Esophagus (tissue), 2 donors: ENCODE measurements around the gene DAB2IP. TPM values are rescaled to one million over a fixed set of nuclear protein-coding genes. Genes with fewer than 3 reads are reported as not detected.

Experiments
- H3K27ac ChIP-seq, 2 donors: one replicate each; pipeline ENCODE4 v1.5.1; 2013; ENCODE audit warnings: low read depth in 2 of 2, mild to moderate bottlenecking in 2 of 2, inconsistent platforms in 1 of 2, low read length in 1 of 2, moderate library complexity in 1 of 2
- H3K27me3 ChIP-seq, 2 donors: one replicate each; pipeline ENCODE4 v1.6.1; 2013; ENCODE audit warnings: low read length in 2 of 2, control low read depth in 1 of 2, mild to moderate bottlenecking in 1 of 2; ENCODE audit not compliant: insufficient read depth in 2 of 2, control insufficient read depth in 1 of 2
- H3K36me3 ChIP-seq, 2 donors: one replicate each; pipeline ENCODE4 v1.6.1; 2013; ENCODE audit warnings: low read length in 1 of 2; ENCODE audit not compliant: control insufficient read depth in 2 of 2, insufficient read depth in 2 of 2
- H3K4me1 ChIP-seq, 2 donors: one replicate each; pipeline ENCODE4 v1.6.1; 2013; ENCODE audit warnings: low read length in 1 of 2; ENCODE audit not compliant: control insufficient read depth in 2 of 2, insufficient read depth in 2 of 2
- H3K4me3 ChIP-seq, 2 donors: one replicate each; pipeline ENCODE4 v1.5.1; 2013; ENCODE audit warnings: low read length in 2 of 2, mild to moderate bottlenecking in 2 of 2, low read depth in 1 of 2, moderate library complexity in 1 of 2
- H3K9me3 ChIP-seq, 2 donors: one replicate each; pipeline ENCODE4 v1.6.1; 2013; ENCODE audit warnings: mild to moderate bottlenecking in 2 of 2, low read depth in 1 of 2, low read length in 1 of 2, moderate library complexity in 1 of 2; ENCODE audit not compliant: control insufficient read depth in 2 of 2, insufficient read depth in 1 of 2
- WGBS, 2 donors: extraction: QIAGEN DNeasy Blood & Tissue Kit; methylation state at CpG; one replicate each; pipeline ENCODE4 v1.1.7; 2013; 5-methylcytosine and 5-hydroxymethylcytosine counted together
- polyA plus RNA-seq, 2 donors: library from polyadenylated mRNA; stranded (reverse); fragments of 200-250 nt; gene quantifications; one replicate each; pipeline ENCODE4 v1.2.3, GENCODE V29; 2013
- donor health status: healthy with polysubstance abuse.
- donor health status: Bipolar disorder and iron deficiency.

The DAB2IP gene
- polyA plus RNA-seq, 2 donors: 16.7 to 26.4 TPM

- no peak overlapping the region for H3K4me3 ChIP-seq
- no peaks in the 10 kb centered on the region for H3K27me3 ChIP-seq
- H3K9me3 ChIP-seq: no peaks in the 10 kb centered on the region
- H3K36me3 ChIP-seq: peaks cover 0 to 2% of the 10 kb centered on the region in 2 donors
- peaks cover 0 to 2% of the 10 kb centered on the region in 2 donors for H3K4me1 ChIP-seq
- H3K27ac ChIP-seq: no peak overlapping the region
- 62 to 67% methylated on average over 4 of the region's 4 CpGs for WGBS, 2 donors
Measured at GRCh38 chr9:121676926-121677325, 25.5 kb downstream of the DAB2IP start.

GRCh38 chr9:121678501-121679022, 27.1 kb downstream of the DAB2IP start:
- Histone ChIP-seq H3K27me3 (no peaks in the 10 kb centered on the region), H3K36me3 (peaks cover 0 to 2% of the 10 kb centered on the region in 2 donors), H3K27ac (no peak overlapping the region), H3K4me3 (no peak overlapping the region), H3K9me3 (no peaks in the 10 kb centered on the region), H3K4me1 (peaks cover 0 to 2% of the 10 kb centered on the region in 2 donors)
- 96% methylated on average over 22 of the region's 22 CpGs for WGBS, 2 donors

GRCh38 chr9:121679901-121680635, 28.6 kb downstream of the DAB2IP start:
- H3K27me3 ChIP-seq: no peaks in the 10 kb centered on the region
- peaks cover 0 to 2% of the 10 kb centered on the region in 2 donors for H3K4me1 ChIP-seq
- H3K36me3 ChIP-seq: peaks cover 0 to 2% of the 10 kb centered on the region in 2 donors
- WGBS, 2 donors: 94 to 96% methylated on average over 7 of the region's 7 CpGs
- no peak overlapping the region for H3K4me3 ChIP-seq
- no peaks in the 10 kb centered on the region for H3K9me3 ChIP-seq
- no peak overlapping the region for H3K27ac ChIP-seq

GRCh38 chr9:121681404-121681803, 30.0 kb downstream of the DAB2IP start:
- H3K27ac ChIP-seq: no peak overlapping the region
- H3K36me3 ChIP-seq: peaks cover 0 to 2% of the 10 kb centered on the region in 2 donors
- H3K27me3 ChIP-seq: no peaks in the 10 kb centered on the region
- H3K9me3 ChIP-seq: no peaks in the 10 kb centered on the region
- peaks cover 0 to 2% of the 10 kb centered on the region in 2 donors for H3K4me1 ChIP-seq
- 85 to 92% methylated on average over 7 of the region's 7 CpGs for WGBS, 2 donors
- H3K4me3 ChIP-seq: no peak overlapping the region

GRCh38 chr9:121682201-121682600, 30.8 kb downstream of the DAB2IP start:
- 57 to 64% methylated on average over 6 of the region's 6 CpGs for whole genome bisulfite sequencing, 2 donors
- Histone ChIP-seq H3K4me1 (no peaks in the 10 kb centered on the region), H3K4me3 (no peak overlapping the region), H3K36me3 (peaks cover 0 to 2% of the 10 kb centered on the region in 2 donors), H3K27ac (no peak overlapping the region), H3K27me3 (no peaks in the 10 kb centered on the region), H3K9me3 (no peaks in the 10 kb centered on the region)

GRCh38 chr9:121682926-121683515, 31.6 kb downstream of the DAB2IP start:
- Histone ChIP-seq H3K4me1 (no peaks in the 10 kb centered on the region), H3K27ac (no peak overlapping the region), H3K9me3 (no peaks in the 10 kb centered on the region), H3K4me3 (no peak overlapping the region), H3K27me3 (no peaks in the 10 kb centered on the region), H3K36me3 (peaks cover 0 to 2% of the 10 kb centered on the region in 2 donors)
- WGBS, 2 donors: 63 to 72% methylated on average over 4 to 5 of the region's 5 CpGs

- WGBS, 2 donors: 90 to 93% methylated on average over 1 of the region's 1 CpG
- Histone ChIP-seq H3K36me3 (peaks cover 0 to 2% of the 10 kb centered on the region in 2 donors), H3K27me3 (no peaks in the 10 kb centered on the region), H3K9me3 (no peaks in the 10 kb centered on the region), H3K27ac (no peak overlapping the region), H3K4me3 (no peak overlapping the region), H3K4me1 (no peaks in the 10 kb centered on the region)
Measured at GRCh38 chr9:121683652-121684051, 32.2 kb downstream of the DAB2IP start.

GRCh38 chr9:121684381-121685145, 33.1 kb downstream of the DAB2IP start:
- Histone ChIP-seq H3K36me3 (no peaks in the 10 kb centered on the region), H3K27me3 (no peaks in the 10 kb centered on the region), H3K27ac (no peak overlapping the region), H3K4me3 (no peak overlapping the region), H3K9me3 (no peaks in the 10 kb centered on the region), H3K4me1 (no peaks in the 10 kb centered on the region)
- 60 to 64% methylated on average over 19 of the region's 19 CpGs for WGBS, 2 donors

GRCh38 chr9:121685146-121685794, 33.8 kb downstream of the DAB2IP start:
- WGBS, 2 donors: 88 to 89% methylated on average over 14 of the region's 14 CpGs
- Histone ChIP-seq H3K27ac (no peak overlapping the region), H3K9me3 (no peaks in the 10 kb centered on the region), H3K36me3 (no peaks in the 10 kb centered on the region), H3K4me1 (no peaks in the 10 kb centered on the region), H3K27me3 (no peaks in the 10 kb centered on the region), H3K4me3 (no peak overlapping the region)
